WERI-Rb-1 (cell line): ENCODE measurements around the gene PANK1.
A peak's percentile ranks its signal among the peaks of the same experiment; 100 is the strongest.

Experiments
- DNase-seq: peaks from one replicate; pipeline ENCODE4 v3.0.0-alpha.2; 2020
- H3K27ac ChIP-seq: fragments of 250-450 bp; sonication (Bioruptor Pico); 2 replicates; pipeline ENCODE4 v1.5.1; 2020; ENCODE audit warnings: mild to moderate bottlenecking, moderate library complexity
- H3K27me3 ChIP-seq: fragments of 250-450 bp; sonication (Bioruptor Pico); 2 replicates; pipeline ENCODE4 v1.5.1; 2021; ENCODE audit warnings: mild to moderate bottlenecking, low read depth, moderate library complexity; ENCODE audit not compliant: insufficient read depth, severe bottlenecking
- H3K36me3 ChIP-seq: fragments of 250-450 bp; sonication (Bioruptor Pico); 2 replicates; pipeline ENCODE4 v1.5.1; 2020; ENCODE audit warnings: mild to moderate bottlenecking, moderate library complexity
- H3K4me3 ChIP-seq: 2 replicates; pipeline ENCODE4 v1.5.1; 2011; ENCODE audit warnings: low read depth, mild to moderate bottlenecking, control low read depth, low read length
- H3K9me3 ChIP-seq: fragments of 250-450 bp; sonication (Bioruptor Pico); 2 replicates; pipeline ENCODE4 v1.5.1; 2021; ENCODE audit warnings: mild to moderate bottlenecking, moderate library complexity; ENCODE audit not compliant: severe bottlenecking
- TF ChIP-seq, protein P1 (sequence below): IDR thresholded peaks from 2 replicates; pipeline ENCODE4 v1.5.1; 2011; ENCODE audit warnings: low read depth, mild to moderate bottlenecking, control low read depth, inconsistent platforms, low read length

Gene PANK1

DNA sequence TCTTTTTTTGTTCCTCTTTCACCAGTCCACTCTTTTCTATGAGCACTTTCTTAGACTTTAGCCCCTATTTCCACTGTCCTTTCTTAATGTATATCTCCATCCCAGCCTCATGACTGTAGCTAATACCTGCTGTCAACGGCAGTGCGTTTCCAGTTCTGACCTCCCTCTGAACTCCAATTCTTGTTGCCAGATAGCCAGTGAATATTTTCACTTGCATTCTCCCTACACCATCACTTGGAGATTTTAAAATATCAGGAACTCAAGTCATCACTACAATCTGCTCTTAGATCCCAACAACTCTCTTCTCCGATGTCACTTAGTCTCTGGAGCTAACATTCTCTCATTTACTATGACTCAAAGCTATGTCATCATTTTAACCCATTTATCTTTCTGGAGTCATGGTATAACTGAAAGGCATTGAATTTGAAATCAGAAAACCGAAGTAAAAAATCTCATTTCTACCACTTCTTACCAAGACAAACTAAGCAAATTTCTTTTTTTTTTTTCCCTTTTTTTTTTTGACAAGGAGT is 104.6 kb downstream of the PANK1 start:
- no peak overlapping the region for H3K27ac ChIP-seq
- TF ChIP-seq, protein P1, sequence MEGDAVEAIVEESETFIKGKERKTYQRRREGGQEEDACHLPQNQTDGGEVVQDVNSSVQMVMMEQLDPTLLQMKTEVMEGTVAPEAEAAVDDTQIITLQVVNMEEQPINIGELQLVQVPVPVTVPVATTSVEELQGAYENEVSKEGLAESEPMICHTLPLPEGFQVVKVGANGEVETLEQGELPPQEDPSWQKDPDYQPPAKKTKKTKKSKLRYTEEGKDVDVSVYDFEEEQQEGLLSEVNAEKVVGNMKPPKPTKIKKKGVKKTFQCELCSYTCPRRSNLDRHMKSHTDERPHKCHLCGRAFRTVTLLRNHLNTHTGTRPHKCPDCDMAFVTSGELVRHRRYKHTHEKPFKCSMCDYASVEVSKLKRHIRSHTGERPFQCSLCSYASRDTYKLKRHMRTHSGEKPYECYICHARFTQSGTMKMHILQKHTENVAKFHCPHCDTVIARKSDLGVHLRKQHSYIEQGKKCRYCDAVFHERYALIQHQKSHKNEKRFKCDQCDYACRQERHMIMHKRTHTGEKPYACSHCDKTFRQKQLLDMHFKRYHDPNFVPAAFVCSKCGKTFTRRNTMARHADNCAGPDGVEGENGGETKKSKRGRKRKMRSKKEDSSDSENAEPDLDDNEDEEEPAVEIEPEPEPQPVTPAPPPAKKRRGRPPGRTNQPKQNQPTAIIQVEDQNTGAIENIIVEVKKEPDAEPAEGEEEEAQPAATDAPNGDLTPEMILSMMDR = no peak
- no peaks in the 10 kb centered on the region for H3K27me3 ChIP-seq
- no peaks in the 10 kb centered on the region for H3K36me3 ChIP-seq
- no peak overlapping the region for H3K4me3 ChIP-seq
- H3K9me3 ChIP-seq = peaks cover under 1% of the 10 kb centered on the region
- DNase-seq = no peak

DNA sequence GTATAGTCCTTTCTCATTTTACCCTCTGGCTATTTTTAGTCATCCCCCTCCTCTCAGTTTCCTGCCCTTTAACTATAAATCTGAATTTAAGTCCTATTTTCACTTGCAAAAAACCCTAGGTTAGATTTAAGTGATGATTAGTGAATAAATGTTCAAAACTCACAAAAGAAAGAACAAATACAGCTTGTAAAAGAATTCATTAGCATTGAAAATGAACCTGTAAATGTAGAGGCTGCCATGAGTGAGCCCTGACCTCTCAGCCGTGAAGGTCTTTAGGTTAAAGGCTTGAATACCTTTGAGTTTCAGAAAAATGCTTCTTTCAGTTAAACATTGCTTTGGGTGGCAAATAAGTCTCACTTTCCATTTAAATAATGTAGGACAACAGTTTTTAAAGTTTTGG is 107.7 kb downstream of the PANK1 start:
- Histone ChIP-seq H3K36me3 (no peaks in the 10 kb centered on the region), H3K4me3 (no peak overlapping the region), H3K9me3 (no peaks in the 10 kb centered on the region), H3K27me3 (no peaks in the 10 kb centered on the region), H3K27ac (no peak overlapping the region)
- no peak for DNase-seq
- TF ChIP-seq, protein P1 = no peak

DNA sequence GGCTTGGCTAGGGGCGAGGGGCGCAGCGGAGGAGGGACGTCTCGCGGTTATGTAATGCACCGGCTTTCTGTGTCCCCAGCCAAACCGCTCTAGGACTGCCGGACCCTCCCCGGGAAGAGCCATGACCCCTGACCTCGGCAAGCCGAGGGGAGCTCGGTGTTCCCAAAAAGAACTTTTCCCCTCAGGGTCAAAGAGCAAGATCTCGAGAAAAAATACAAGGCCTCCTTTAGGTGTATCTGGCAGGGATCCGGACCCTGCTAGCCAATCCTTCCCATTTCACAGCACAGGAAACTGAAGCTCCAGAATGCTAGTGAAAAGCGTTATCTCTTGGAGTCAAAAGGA is 109.1 kb downstream of the PANK1 start:
- Histone ChIP-seq H3K27me3 (no peaks in the 10 kb centered on the region), H3K27ac (no peak overlapping the region), H3K36me3 (no peaks in the 10 kb centered on the region), H3K4me3 (peak overlapping the region; percentile 58), H3K9me3 (no peaks in the 10 kb centered on the region)
- DNase-seq = no peak
- TF ChIP-seq, protein P1 = no peak

DNA sequence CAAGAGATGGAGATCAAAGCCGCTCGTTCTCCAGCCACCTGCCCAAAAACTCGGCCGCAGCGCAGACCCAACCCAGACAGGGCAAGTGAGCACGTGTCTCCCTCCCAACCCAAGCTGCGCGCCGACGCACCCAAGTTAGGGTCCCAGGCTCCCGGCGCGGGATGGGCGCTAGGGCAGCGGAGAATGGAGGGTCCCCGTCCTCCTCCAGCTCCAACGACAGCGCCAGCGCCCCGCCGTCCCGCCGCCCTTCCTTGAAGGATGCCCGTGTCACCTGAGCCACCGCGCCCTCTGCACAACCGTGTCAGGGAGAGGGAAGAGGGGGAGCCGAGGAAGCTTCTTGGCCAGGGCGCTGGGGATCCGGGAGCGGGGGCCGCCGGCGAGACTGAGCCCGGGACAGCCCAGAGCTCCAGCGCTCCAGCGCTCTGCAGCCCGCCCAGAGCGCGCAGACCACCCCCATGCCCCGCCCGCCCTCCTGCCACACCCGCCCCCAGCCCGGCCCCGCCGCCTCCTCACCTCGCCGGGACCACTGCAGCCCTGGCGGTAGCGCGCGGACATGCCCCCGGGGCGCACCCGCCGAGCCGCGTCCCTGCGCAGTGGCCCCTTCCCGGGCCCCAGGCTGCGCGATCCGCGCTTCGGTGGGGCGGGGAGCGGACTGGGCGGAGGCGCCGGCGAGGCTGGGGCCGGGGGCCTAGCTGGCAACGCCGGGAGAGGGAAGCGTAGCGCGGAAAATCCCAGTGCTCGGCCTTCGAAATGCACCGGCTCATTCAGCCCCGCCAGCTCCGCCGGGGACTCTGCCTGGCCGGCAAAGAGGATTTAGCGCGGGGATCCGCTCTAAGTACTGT is 109.7 kb downstream of the PANK1 start, which contains the start of gene SLC16A12:
TSS of gene SLC16A12 (minus strand) at position 424 of the 842 bp plus-strand sequence. CDS start 73,016 bp downstream, outside the sequence.
- TF ChIP-seq, protein P1 = 0 out of 2 replicates have a peak, but pooled peaks have one; percentile 20
- Histone ChIP-seq H3K9me3 (no peaks in the 10 kb centered on the region), H3K27me3 (no peaks in the 10 kb centered on the region), H3K36me3 (no peaks in the 10 kb centered on the region), H3K4me3 (peak within 1 kb of the TSS; percentile 58), H3K27ac (no peak within 1 kb of the TSS)
- DNase-seq = peak; percentile 76

DNA sequence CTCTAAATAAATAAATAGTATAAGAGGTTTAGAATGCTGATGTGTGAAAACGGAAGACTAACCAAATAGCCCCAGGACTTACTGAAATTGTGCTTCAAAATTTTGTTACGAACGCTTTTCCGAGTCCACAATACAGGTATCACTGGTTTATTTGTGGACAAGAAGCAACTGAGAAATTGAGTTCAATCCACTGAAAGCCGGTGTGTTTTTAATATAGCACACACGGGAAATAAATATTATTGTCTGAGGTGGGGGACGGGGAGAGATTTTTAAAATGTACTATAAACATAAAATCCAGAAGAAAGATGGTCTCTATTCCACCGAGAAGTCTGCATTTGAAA is 110.2 kb downstream of the PANK1 start:
- Histone ChIP-seq H3K9me3 (no peaks in the 10 kb centered on the region), H3K27me3 (no peaks in the 10 kb centered on the region), H3K4me3 (peak overlapping the region; percentile 58), H3K27ac (no peak overlapping the region), H3K36me3 (no peaks in the 10 kb centered on the region)
- TF ChIP-seq, protein P1 = no peak
- no peak for DNase-seq
